GM03348 (cell line): Measurements from ENCODE around the gene OLIG2.
A peak's percentile ranks its signal among the peaks of the same experiment; 100 is the strongest.

ENCODE experiments used
- DNase-seq: peaks from one replicate; pipeline ENCODE4 v3.0.0; 2012; ENCODE audit warnings: low spot score

The OLIG2 gene

DNA sequence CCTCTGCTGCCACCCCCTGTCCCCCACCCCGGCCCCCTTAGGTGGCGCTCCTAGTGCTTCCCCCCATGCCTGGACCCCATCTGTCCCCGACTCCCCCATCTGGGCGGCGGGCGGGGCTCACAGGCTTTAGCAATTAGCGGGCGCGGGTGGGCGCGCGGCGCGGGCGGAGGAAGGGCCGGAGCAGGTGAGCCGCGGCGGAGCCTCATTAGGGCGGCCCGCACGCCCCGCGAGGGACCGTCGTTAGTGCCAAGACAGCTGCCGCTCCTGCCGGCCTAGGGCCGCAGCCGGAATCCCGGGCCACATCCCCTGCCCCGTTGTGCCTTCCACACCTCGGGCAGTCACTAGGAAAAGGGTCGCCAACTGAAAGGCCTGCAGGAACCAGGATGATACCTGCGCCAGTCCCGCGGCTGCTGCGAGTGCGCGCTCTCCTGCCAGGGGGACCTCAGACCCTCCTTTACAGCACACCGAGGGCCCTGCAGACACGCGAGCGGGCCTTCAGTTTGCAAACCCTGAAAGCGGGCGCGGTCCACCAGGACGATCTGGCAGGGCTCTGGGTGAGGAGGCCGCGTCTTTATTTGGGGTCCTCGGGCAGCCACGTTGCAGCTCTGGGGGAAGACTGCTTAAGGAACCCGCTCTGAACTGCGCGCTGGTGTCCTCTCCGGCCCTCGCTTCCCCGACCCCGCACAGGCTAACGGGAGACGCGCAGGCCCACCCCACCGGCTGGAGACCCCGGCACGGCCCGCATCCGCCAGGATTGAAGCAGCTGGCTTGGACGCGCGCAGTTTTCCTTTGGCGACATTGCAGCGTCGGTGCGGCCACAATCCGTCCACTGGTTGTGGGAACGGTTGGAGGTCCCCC lies 7.6 kb downstream of the OLIG2 start:
- DNase-seq = no peak

DNA sequence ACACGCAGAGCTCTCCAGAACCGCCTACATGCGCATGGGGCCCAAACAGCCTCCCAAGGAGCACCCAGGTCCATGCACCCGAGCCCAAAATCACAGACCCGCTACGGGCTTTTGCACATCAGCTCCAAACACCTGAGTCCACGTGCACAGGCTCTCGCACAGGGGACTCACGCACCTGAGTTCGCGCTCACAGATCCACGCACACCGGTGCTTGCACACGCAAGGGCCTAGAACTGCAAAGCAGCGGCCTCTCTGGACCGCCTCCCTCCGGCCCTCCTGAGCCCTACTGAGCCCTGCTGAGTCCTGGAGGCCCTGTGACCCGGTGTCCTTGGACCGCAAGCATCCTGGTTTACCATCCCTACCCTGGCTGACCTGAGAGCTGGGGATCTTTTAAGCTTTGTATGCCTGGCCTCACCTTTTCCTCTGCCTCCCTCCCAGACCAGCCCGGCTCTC lies 8.3 kb downstream of the OLIG2 start:
- DNase-seq = no peak

DNA sequence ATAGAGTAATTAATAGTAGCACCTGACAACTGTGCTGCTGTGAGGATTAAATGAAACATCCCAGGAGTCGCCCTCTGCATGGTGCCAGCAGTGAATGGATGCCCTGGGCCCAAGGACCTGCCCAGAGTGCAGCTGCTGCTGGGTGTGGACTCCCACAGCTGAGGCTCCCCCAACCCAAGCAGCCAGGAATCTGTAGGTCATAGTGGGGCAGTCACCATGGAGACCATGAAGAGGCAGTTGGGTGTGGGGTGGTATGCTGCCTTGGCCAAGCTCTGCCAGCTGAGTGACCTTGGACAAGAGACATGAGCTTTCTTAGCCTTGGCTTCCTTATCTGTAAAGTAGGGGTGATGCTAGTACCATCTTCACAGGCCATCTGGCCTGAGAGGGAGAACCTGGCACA lies 9.4 kb downstream of the OLIG2 start:
- DNase-seq = no peak

DNA sequence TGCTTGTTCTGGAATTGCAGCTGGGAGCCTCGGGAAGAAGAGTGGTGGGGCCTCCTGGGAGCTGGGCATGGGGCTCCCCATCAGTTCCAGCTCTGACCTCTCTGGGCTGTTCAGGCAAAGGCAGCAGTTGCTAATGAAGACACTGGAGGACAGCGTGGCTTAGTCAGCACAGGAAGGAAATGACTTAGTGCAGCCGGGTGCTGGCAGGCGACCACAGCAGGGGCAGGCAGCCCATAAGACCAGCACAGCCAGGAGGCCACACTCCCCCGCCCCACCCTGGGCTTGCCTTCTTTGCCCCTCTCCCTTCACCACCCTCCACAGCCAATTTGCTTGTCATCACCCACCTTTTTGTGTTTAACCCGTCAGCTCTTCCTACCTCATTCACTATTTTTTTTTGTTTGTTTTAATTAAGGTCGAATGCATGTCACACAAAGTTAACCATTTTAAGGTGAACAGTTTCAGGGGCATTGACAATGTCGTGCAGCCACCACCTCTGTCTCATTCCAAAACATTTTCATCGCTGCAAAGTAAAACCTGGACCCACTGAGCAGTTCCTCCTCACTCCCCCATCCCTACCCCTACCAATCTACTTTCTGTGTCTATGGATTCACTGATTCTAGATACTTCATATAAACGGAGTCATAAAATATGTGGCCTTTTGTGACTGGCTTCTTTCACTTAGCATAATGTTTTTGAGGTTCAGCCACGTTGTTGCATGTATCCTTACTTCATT lies 10.9 kb downstream of the OLIG2 start:
- DNase-seq = peak; percentile 79

DNA sequence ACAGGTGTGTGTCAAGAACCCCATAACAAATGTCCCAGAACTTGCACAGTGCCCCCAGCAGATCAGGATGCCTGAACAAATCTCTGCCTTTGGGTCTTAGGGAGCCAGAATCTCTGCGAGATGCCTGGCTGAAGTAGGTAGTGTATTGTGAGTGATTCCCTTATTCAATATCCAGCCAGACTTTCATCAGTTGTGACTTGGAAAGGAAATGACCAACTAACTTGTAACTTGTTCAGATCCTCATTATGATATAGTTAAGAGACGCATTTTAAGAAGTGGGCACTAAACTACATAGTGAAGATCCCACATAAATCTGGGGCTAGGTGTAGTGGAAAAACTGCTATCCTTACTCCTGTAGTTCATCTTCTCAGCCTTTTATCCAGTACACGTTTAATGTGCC lies 11.8 kb downstream of the OLIG2 start:
- DNase-seq = no peak

DNA sequence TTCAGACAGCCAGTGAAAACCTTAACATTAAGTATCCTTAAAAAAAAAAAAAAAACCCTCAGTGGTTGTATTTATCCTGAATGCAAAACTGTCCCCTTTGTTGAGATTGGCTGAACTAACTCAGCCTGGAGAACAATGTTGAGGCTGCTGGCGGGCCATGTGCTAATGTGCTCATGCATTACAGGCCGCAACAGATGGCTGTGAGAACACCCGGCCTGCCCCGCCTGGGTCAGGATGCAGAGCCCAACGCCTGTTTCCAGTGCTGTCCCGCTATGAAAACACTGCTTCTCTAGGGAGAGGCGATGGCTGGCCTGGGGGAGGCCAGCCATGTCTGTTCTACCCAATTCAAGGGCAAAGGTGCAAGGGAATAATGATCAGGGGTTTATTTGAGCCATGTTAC lies 13.8 kb downstream of the OLIG2 start:
- DNase-seq = no peak

DNA sequence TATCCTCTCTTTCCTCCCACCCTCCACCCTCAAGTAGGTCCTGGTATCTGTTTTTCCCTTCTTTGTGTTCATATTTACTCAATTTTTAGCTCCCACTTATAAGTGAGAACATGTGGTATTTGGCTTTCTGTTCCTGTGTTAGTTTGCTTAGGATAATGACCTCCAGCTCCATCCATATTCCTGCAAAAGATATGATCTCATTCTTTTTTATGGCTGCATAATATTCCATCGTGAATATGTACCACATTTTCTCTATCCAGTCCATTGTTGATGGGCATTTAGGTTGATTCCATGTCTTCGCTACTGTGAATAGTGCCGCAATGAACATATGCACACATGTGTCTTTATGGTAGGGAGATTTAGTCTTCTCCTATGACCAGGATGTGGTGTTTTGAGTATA lies 14.5 kb downstream of the OLIG2 start:
- DNase-seq = no peak

DNA sequence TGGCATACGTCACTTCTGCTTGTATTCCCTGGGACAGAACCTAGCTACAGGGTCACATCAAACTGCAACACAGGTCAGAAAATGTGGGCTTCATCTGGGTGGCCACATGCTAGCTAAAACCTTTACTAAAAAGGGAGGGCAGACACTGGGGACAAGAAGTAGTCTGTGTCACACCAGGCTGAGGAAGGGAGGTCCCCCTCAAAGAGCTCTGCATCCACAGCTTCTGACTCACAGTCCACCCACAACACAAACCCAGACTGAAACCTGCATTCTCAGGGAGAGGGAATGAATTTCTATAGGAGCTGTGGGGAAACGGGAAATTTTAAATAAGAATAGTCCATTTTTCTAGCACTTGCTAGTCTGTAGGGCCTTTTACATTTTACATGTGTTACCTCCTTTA lies 16.2 kb downstream of the OLIG2 start:
- DNase-seq = no peak

DNA sequence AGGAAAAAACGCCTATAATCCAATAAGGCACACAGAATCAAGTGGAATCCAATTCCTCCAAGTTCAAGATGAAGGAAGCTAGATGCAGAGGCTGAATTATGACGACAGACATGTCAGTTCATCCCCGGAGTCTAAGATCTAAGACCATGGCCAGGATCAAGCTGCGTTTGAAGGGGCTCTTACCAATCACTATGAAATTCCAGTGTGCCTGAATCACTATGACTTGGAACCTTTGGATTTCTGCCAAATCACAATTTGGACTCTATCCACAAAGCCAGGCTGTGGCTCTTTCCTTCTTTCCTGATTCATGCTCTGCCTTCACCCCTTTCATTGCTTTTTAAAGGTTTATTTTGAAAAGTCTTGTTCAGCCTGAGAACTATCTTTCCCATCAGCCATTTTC lies 17.1 kb downstream of the OLIG2 start:
- peak; percentile 61 for DNase-seq

DNA sequence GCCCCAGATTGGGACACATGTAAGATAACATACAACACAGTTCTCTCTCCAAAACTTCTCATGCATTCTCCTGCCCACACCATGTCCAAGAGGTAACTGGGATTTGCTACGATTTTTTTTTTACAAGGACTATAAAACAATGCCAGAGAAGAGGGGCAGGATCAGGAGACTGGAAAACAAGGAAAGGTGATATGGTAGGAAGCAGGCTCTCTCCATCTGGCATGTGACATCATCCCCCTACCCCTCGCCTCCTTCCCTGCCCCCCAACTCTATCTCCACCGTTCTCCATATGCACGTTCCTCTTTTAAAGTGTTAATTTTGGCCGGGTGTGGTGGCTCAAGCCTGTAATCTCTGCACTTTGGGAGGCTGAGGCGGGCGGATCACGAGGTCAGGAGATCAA lies 20.7 kb downstream of the OLIG2 start:
- no peak for DNase-seq

DNA sequence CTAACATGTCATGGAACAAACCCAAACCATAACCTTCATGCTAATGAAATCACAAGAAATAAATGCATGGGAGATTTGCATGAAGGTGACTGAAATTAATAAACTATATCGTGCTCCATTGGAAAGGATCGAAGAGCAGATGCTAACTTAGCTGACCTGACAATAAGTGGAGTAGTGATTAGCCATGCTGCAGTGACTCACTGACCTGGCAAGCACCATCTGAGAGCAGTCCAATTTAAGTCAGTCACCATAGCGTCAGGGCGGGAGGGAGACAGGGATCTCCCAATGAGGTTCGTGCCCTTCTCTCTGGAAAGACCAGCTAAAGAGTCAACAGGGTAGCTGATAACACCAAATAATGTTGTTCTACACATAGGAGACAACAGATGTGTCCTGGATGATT lies 21.5 kb downstream of the OLIG2 start:
- DNase-seq = peak; percentile 68

DNA sequence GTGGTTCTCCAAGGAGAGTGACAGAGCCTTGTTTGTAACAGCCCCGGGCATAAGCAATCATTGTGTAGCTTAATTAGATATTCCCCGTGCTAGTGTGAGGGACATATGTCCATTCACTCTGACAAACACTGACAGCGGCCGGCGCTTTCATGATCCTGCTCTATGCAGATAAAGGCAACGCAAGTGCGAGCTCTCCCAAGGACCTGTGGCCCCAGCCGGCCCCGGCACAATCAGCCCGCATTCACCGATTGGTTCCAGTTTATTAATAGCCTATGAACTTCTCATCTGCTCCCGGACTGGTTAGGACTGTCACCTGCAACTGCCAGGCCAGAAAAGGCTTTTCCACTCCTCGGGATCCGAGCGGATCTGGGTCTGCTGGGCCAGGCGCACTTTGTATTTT lies 26.2 kb downstream of the OLIG2 start:
- no peak for DNase-seq

DNA sequence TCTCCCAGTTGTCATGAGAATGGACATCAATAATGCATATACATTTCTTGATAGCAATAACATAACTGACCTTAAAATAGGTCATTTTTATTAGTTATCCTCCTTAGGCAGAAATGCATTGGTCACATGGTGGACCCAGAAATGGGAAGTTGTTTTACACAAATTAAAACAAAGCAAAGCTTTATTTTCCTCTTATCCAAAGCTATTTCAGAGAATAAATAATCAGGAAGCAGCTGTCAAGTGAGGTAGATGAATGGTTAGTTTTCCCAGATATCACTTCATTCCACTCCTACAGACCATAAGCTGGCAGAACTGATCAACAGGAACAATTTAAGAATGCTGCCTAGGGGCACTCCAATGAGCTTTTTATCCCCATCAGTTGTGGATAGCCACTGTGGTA lies 28.2 kb downstream of the OLIG2 start:
- no peak for DNase-seq

DNA sequence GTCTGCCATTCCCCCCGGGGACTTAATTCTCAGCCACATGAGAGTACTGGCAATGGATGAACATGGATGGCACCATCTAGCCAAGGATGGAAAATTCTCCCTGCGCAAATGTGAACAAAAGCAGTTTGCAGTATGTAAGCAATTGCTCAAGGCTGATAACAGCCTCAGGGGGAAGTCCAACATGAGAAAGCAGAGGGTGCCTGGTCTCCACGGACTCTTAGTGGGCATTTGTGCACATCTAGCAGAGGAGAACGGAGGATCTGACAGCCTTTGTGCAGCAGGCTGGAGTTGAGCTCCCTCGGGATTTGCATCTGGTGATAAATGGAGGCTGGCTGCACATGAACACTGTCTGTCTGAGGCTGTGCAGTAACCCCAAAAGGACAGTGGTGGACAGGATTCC lies 30.3 kb downstream of the OLIG2 start:
- no peak for DNase-seq

DNA sequence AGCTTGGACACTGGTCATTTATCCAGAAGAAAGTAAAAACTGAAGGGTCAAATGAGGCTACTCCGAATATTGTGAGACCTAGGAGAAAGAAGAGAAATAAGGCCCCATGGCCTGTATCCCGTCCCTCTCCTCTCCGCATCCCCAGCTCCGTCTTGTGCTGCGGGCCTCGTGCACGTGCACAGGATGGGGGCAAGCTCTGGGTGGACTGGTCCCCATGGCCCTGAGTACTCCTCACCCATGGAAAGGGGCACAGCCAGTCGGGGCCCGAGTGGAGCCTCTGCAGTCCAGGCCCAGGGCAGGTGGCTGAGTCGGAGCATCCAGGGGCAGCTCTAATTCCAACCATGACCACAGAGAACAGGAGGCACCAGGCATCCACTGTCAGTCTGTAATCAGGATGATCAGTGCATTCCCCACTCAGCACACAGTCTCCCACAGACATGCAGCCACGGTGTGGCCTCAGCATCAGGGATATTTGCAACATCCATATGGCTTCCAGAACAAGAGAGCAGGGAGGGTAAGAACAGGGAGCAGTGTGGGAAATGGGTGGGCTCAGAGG lies 31.7 kb downstream of the OLIG2 start:
- no peak for DNase-seq

DNA sequence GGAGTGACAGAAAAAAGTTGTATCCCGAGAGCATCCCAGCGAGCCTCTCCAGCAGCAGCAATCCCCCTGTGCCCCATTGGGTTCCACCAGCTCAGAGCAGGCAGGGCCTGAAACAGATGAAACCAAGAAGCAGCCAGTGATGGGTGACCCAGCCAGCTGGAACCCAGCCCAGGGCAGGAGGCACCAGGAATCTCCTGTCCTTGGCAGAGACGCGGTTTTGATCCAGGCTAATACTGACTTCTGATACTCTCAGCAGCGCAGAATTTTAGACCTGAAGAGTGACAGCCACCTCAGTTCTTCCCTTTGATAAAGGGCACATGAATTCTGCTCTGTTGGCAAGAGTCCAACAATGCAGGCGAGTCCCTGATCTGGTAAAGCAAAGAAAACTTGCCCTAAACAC lies 32.8 kb downstream of the OLIG2 start:
- no peak for DNase-seq

DNA sequence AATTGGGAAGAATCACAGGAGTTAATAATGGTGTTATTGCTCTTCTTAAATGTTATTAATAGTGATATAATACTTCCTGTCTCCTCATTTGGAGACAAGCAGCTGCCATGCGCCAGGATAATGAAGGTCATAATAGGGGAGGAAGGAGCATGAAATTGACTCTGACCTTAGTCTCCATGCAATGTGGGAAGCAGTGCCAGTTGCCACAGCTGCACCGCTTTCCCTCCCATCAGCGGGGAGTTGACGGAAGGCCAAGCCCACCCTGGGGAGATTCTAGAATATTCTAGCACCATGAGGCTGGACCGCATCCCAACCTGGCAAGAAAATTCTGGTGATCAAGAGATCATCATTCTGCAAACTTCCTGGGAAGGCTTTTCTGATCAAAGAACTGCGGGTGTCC lies 33.2 kb downstream of the OLIG2 start:
- DNase-seq = no peak

DNA sequence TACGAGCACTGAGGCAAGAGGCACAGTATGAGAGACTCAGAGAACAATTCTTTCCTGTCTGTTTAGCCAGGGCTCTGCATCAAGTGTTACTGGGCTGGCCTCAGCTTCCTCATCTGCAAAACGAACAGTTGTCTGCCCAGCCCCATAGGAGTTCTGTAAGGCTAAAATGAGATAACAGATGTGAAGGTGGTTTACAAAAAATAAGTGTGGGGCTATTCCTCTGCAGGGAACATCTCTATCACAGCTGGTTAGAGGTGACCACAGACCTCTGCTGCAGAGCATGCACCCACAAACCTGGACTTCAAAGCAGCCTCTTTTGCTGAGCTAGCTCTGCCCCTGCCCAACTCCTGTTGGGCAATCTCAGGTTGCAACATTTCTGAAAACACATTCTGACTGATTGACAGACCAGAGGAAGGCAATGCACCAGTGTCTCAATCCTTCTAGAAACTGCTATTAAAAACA lies 33.7 kb downstream of the OLIG2 start:
- DNase-seq = no peak

DNA sequence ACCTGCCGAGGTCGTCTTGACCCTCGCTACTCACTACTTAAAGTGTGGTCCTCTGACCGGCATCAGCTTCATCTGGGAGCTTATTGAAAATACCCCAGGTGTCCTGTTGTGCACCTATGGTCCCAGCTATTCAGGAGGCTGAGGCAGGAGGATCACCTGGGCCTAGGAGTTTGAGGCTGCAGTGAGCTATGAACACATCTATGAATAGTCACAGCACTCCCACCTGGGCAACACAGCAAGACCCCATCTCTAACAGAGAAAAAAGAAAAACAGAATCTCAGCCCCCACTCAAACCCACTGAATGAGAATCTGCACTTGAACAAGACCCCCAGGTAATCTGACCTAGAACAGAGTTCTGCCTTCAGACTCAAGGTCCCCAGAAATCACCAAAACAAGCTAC lies 35.5 kb downstream of the OLIG2 start:
- no peak for DNase-seq

DNA sequence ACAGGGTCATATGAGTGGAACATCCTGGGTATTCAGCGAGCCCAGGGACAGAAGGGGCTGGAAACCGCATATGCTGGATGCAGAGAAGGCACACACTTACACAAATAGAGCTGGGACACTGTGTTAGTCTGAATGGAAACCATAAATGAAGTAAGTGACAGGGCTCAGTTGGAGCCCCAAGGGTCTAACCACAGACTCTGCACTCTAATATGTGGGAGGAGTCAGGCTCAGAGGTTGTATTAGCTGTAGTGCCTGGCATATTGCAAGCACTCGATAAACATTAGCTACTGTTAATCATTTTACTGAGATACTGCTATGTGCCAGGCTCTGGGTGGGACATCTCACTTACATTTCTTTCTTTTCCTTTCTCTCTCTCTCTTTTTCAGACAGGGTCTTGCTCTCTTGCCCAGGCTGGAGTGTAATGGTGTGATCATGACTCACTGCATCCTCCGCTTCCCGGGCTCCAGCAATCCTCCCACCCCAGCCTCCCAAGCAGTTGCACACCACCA lies 37.7 kb downstream of the OLIG2 start:
- DNase-seq = no peak

DNA sequence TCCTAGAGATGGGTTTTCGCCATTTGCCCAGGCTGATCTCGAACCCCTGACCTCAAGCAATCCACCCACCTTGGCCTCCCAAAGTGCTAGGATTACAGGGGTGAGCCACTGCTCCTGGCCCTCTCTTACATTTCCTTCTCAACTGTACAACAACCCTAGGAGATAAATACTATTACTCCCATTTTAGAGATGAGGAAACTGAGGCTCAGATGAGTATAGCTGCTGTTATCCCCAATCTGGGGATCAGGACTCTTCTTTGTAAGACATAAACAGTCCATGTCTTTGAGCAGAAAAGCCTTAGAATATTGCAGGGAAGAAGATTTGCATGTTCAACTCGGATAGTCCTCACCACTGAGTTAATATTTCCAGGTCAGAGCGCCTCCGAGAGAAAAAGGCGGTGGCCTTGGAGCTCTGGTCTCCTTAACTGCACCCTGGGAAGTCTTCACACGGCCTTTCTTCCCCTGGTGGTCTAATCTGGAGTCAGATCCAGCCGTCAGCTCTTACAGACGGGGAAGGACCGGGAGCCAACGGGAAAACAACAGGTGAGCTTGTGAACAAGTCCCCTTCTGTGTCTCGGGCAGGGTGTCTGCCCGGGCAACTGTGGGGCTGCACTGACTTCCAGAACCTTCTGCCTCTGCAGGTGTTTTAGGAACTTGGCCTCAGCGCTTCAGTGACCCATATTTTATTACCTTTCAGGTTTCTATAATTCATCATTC lies 38.3 kb downstream of the OLIG2 start:
- no peak for DNase-seq
